Measurements from ENCODE around the gene ACADL. TPM values are rescaled to one million over a fixed set of nuclear protein-coding genes. Genes with fewer than 3 reads are reported as not detected.

Gene ACADL
- polyA plus RNA-seq, 1 experiment, result not detected

GRCh38 chr2:210171309-210172218 lies 53.7 kb downstream of the ACADL start, which contains the start of gene KANSL1L:
KANSL1L (minus strand) TSS chr2:210171409; CDS start chr2:210154582, 16,827 bp downstream.
- H3K27me3 ChIP-seq (ENCODE audit: control insufficient read depth, insufficient read depth, low read length), result no peaks in the 10 kb centered on the region
- peak within 1 kb of the TSS; percentile 98 for H3K4me3 ChIP-seq (ENCODE audit: low read depth, low read length)
- ChIA-PET CTCF (interaction anchor here (1.5 kb wide), 1 partner anchor 27 kb away, joined by 3 read pairs; no protein-coding TSS in a partner anchor), POLR2A (interaction anchor here (0.7 kb wide), 1 partner anchor 21 kb away, joined by 3 read pairs; no protein-coding TSS in a partner anchor)
- H3K36me3 ChIP-seq (ENCODE audit: control insufficient read depth, insufficient read depth, low read length), result no peaks in the 10 kb centered on the region
- no peak for TF ChIP-seq CTCF (IDR thresholded peaks at IDR 0.05; ENCODE audit: insufficient read depth, low read depth, low read length)
- peak; percentile 71 for DNase-seq (ENCODE audit: low read depth)

GRCh38 chr2:210170446-210171303 lies 54.6 kb downstream of the ACADL start:
- no peak for TF ChIP-seq CTCF (IDR thresholded peaks at IDR 0.05; ENCODE audit: insufficient read depth, low read depth, low read length)
- peak; percentile 71 for DNase-seq (ENCODE audit: low read depth)
- peak overlapping the region; percentile 98 for H3K4me3 ChIP-seq (ENCODE audit: low read depth, low read length)
- CTCF ChIA-PET, result no interaction called here
- H3K36me3 ChIP-seq (ENCODE audit: control insufficient read depth, insufficient read depth, low read length), result no peaks in the 10 kb centered on the region
- no peaks in the 10 kb centered on the region for H3K27me3 ChIP-seq (ENCODE audit: control insufficient read depth, insufficient read depth, low read length)
- POLR2A ChIA-PET, result no interaction called here

DNA sequence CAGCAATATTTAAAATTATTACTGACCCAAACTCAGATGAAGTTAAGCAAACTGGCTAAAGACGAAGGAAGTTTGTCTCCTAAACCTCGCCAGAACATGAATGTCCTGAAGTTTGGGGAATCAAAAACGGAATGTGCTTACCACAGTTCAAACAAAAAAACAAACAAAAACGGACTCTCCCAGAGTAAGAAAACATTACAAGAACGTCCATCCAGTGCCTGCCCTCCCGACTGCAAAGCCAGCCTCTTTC lies 55.1 kb downstream of the ACADL start:
- H3K4me3 ChIP-seq (ENCODE audit: low read depth, low read length), result peak overlapping the region; percentile 98
- no peaks in the 10 kb centered on the region for H3K36me3 ChIP-seq (ENCODE audit: control insufficient read depth, insufficient read depth, low read length)
- DNase-seq (ENCODE audit: low read depth), result no peak
- CTCF ChIA-PET, result no interaction called here
- POLR2A ChIA-PET, result no interaction called here
- no peak for TF ChIP-seq CTCF (IDR thresholded peaks at IDR 0.05; ENCODE audit: insufficient read depth, low read depth, low read length)
- no peaks in the 10 kb centered on the region for H3K27me3 ChIP-seq (ENCODE audit: control insufficient read depth, insufficient read depth, low read length)

DNA sequence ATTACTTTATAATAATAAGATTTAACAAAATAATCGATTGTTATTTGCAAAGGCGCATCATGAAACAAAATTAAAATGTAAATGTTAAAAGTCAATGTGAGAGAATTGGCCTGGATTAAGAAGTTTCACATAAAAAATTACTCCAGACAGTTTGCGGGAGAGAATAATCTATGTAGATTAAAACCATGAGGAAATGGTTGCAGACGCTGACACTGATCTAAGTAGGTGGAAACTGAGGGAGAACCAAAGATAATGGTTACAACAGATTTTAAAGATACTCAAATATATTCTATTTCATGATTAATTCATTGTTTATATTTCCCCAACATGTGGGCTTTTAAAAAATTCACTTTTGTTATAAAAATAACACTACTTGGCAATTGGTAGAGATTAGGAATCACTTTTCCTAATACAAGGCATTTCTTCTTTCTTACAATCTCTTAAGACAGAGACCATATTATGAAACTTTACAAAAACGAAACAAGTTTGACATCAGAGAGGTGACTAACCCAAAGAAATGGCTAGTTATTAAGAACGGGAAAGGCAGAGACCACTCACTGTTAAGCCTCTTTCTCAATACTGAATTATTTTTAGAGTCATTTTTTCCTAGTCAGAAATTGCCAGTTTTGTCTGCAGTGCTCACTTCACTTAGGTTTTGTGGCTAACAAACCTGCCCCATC lies 55.6 kb downstream of the ACADL start:
- no peaks in the 10 kb centered on the region for H3K36me3 ChIP-seq (ENCODE audit: control insufficient read depth, insufficient read depth, low read length)
- DNase-seq (ENCODE audit: low read depth), result peak; percentile 37
- no peaks in the 10 kb centered on the region for H3K27me3 ChIP-seq (ENCODE audit: control insufficient read depth, insufficient read depth, low read length)
- no peak for TF ChIP-seq CTCF (IDR thresholded peaks at IDR 0.05; ENCODE audit: insufficient read depth, low read depth, low read length)
- H3K4me3 ChIP-seq (ENCODE audit: low read depth, low read length), result peak overlapping the region; percentile 98
- POLR2A ChIA-PET, result no interaction called here
- CTCF ChIA-PET, result no interaction called here

GRCh38 chr2:210167227-210167626 lies 58.0 kb downstream of the ACADL start:
- Histone ChIP-seq H3K27me3 (ENCODE audit: control insufficient read depth, insufficient read depth, low read length) (no peaks in the 10 kb centered on the region), H3K36me3 (ENCODE audit: control insufficient read depth, insufficient read depth, low read length) (no peaks in the 10 kb centered on the region), H3K4me3 (ENCODE audit: low read depth, low read length) (no peak overlapping the region)
- no peak for DNase-seq (ENCODE audit: low read depth)
- no peak for TF ChIP-seq CTCF (IDR thresholded peaks at IDR 0.05; ENCODE audit: insufficient read depth, low read depth, low read length)
- ChIA-PET POLR2A (no interaction called here), CTCF (no interaction called here)

All from BJ (cell line).